T-helper 2 cell treated with Interferon-gamma antibody and Interleukin-4, amounts not matched to agents 5 μg/mL and 100 μg/mL, for 36 hours (primary cell): ENCODE measurements around the gene DOCK11.

Source experiments
- DNase-seq: peaks from one replicate; pipeline ENCODE4 v3.0.0; 2021; ENCODE audit warnings: low spot score
- H3K27ac Mint-ChIP-seq: one replicate; pipeline ENCODE4 v1.8.0; 2021; ENCODE audit warnings: mild to moderate bottlenecking, mixed read lengths
- H3K27me3 Mint-ChIP-seq: one replicate; pipeline ENCODE4 v1.8.0; 2021; ENCODE audit warnings: low read depth, mixed read lengths
- H3K36me3 Mint-ChIP-seq: one replicate; pipeline ENCODE4 v1.8.0; 2021; ENCODE audit warnings: low read depth, mixed read lengths
- H3K4me1 Mint-ChIP-seq: one replicate; pipeline ENCODE4 v1.8.0; 2021; ENCODE audit warnings: low read depth, mixed read lengths
- H3K4me3 Mint-ChIP-seq: one replicate; pipeline ENCODE4 v1.8.0; 2022; ENCODE audit warnings: mild to moderate bottlenecking, moderate library complexity, mixed read lengths
- H3K9me3 Mint-ChIP-seq: one replicate; pipeline ENCODE4 v1.8.0; 2021; ENCODE audit warnings: mixed read lengths

Gene DOCK11

DNA sequence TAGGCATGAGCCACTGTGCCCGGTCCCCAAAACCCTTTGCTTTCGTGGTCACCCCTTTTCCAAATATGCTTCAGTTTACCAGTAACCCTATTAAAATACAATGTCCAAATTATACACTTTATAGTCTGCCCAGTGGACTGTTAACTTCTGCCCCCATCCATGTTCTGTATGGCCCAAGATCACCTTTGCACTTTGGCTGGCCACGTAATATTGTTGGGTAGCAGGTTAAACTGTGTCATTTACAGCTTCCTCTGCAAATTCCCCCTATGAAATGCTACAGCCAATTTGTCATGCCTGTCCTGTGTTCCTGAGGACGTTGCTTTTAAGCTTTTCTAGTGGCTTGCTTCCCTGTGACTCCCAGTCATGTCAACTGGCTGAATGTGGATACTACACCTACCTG is 130.7 kb downstream of the DOCK11 start:
- Mint-ChIP-seq H3K36me3 (peaks cover 15% of the 10 kb centered on the region), H3K4me1 (no peaks in the 10 kb centered on the region), H3K27me3 (no peaks in the 10 kb centered on the region), H3K27ac (no peak overlapping the region), H3K4me3 (no peak overlapping the region), H3K9me3 (no peaks in the 10 kb centered on the region)
- DNase-seq: no peak

DNA sequence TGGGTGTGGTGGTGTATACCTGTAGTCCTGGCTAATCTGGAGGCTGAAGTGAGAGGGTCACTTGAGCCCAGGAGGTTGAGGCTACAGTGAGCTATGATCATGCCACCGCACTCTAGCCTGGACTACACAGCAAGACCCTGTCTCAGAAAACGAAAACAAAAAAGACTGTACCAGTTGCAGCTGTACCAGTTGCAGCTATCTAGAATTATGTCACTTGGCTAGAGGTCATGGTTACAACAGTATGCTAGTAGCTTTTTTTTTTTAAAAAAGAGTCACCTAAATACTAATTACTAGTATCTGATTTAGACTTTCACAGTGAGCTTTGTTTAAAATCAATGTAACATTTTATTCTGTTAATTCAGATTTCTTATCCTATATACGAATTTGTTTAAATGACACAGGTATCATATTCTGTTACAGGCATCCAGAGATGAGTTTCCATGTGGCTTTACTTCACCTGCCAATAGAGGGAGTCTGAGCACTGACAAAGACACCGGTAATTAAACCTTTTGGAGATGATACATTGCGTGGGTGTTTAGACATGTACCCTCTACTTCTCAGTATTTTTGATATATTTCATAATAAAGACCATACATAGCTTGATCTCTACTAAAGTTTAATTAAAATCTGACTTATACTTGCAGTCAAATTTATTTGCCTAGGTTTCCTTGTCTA is 131.6 kb downstream of the DOCK11 start:
- Mint-ChIP-seq H3K4me1 (no peaks in the 10 kb centered on the region), H3K4me3 (no peak overlapping the region), H3K9me3 (no peaks in the 10 kb centered on the region), H3K27me3 (no peaks in the 10 kb centered on the region), H3K27ac (no peak overlapping the region), H3K36me3 (peaks cover 20% of the 10 kb centered on the region)
- no peak for DNase-seq

DNA sequence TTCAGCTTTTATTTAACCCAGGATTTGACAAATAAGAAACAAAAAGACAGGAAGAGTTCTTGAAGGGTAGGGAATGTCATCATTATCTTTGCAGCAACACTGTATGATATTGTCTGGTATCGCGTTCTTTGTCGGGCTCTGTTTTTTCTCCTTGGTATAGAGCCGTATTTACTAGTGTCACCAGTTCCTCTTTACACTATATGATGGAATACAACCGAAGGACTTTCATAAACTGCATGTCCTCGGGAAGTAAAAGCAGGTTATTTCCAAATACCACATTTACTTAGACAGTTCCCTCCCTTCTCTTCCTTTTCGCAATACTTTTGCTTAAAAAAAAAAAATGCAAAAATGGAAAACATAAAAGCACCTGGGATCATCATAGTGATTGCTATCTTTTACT is 135.2 kb downstream of the DOCK11 start:
- peaks cover 42% of the 10 kb centered on the region for H3K36me3 Mint-ChIP-seq
- no peaks in the 10 kb centered on the region for H3K9me3 Mint-ChIP-seq
- H3K4me3 Mint-ChIP-seq: no peak overlapping the region
- H3K27ac Mint-ChIP-seq: no peak overlapping the region
- no peak for DNase-seq
- H3K27me3 Mint-ChIP-seq: no peaks in the 10 kb centered on the region
- no peaks in the 10 kb centered on the region for H3K4me1 Mint-ChIP-seq

DNA sequence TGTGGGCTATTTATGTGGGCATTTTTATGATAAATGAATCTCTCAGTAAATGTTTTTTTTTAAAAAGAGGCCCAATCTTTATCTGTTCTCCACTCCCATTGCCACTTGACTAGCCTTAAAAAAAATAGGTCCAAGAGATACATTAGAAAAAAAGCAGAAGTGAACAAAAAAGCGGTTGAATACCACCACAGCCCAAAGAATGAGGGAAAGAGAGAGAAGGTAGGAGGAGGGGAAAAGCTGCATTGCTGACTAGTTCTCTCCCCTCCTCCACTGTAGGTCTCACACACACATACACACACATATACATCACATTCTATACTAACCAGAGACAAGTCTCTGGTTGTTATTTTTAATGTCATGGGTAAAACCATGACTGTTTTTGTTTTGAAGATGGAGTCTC is 136.0 kb downstream of the DOCK11 start:
- H3K4me1 Mint-ChIP-seq: no peaks in the 10 kb centered on the region
- no peaks in the 10 kb centered on the region for H3K9me3 Mint-ChIP-seq
- DNase-seq: no peak
- peaks cover 38% of the 10 kb centered on the region for H3K36me3 Mint-ChIP-seq
- no peak overlapping the region for H3K27ac Mint-ChIP-seq
- H3K4me3 Mint-ChIP-seq: no peak overlapping the region
- H3K27me3 Mint-ChIP-seq: no peaks in the 10 kb centered on the region

DNA sequence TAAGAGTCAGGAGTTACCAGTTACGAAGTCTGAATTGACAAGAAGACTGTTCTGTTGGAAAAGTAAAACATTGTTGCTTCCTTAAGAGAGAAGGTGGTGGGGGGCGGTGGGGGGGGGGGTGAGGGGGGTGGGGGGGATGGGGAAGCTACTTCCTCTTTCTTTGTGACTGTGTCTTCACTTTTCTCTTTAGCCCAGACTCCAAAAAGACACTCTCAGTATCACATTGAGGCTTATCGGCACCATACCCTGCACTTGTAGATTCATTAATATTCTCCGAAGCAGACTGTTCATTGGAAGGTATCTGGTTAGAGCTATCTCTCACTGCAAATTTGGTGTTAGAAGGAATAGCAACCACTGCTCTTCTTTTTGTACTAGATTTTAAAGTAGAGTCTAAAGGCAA is 137.2 kb downstream of the DOCK11 start:
- Mint-ChIP-seq H3K4me3 (no peak overlapping the region), H3K9me3 (no peaks in the 10 kb centered on the region), H3K36me3 (peaks cover 33% of the 10 kb centered on the region), H3K4me1 (no peaks in the 10 kb centered on the region), H3K27ac (no peak overlapping the region), H3K27me3 (no peaks in the 10 kb centered on the region)
- no peak for DNase-seq

DNA sequence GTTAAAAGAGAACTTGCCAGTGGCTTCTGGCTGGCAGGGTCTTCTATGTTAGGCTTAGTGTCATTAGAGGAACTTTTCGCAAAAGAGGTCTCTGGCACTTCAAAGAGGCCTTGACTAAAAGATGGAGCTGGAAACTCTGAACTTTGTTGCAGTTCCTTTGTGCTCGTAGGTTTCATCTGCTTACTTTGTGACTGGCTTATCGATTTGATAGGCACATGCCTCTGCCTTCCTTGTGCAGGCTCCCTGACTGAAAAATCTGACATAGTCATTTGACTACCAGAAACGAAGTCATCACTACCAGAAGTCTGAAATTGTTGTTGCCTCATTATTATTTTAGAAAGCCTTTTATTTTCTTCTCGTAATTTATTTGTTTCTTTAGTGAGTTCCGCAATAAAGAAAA is 137.9 kb downstream of the DOCK11 start:
- Mint-ChIP-seq H3K4me3 (no peak overlapping the region), H3K4me1 (no peaks in the 10 kb centered on the region), H3K27ac (no peak overlapping the region), H3K36me3 (peaks cover 36% of the 10 kb centered on the region), H3K27me3 (no peaks in the 10 kb centered on the region), H3K9me3 (no peaks in the 10 kb centered on the region)
- DNase-seq: no peak

DNA sequence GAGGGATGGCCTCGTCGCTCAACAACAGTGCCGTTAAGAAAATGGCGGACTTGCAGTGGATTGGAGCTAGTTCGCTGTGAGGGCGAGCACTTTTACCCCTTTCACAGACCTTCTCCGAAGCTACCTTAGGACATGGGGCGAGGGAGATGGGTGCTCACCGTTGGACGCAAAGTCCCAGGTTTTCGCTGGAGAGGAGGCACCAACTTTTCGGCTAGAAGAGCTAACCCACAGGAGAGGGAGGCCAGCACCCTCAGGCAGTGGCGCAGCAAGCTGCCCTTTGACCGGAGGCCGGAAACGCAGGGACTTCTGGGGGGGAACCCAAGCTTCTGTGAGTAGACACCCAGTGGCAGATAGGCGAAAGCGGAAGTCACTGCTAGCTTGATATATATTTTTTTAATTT is 138.7 kb downstream of the DOCK11 start:
- no peak overlapping the region for H3K4me3 Mint-ChIP-seq
- DNase-seq: no peak
- no peaks in the 10 kb centered on the region for H3K27me3 Mint-ChIP-seq
- H3K4me1 Mint-ChIP-seq: no peaks in the 10 kb centered on the region
- H3K9me3 Mint-ChIP-seq: no peaks in the 10 kb centered on the region
- H3K36me3 Mint-ChIP-seq: peaks cover 36% of the 10 kb centered on the region
- no peak overlapping the region for H3K27ac Mint-ChIP-seq

DNA sequence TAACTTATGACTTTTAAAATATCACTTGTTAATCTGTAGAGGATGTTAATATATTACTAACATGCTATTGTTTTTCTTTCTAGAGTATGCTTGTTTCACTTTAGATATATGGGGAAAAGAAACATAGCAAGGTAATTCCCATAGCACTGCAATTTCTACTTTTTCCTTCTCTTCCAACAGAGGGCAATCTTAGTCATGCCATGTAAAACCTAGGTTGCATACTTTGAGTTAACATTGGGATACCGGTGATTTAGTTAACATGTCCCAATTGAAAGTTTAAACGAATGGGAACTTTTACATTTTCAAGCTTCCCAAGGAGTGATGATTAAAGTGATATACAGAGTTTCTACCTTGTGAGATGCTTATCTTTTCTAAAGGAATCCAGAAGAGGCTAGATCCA is 142.4 kb downstream of the DOCK11 start:
- Mint-ChIP-seq H3K9me3 (no peaks in the 10 kb centered on the region), H3K4me3 (no peak overlapping the region), H3K36me3 (peaks cover 34% of the 10 kb centered on the region), H3K27me3 (no peaks in the 10 kb centered on the region), H3K4me1 (no peaks in the 10 kb centered on the region), H3K27ac (no peak overlapping the region)
- no peak for DNase-seq

DNA sequence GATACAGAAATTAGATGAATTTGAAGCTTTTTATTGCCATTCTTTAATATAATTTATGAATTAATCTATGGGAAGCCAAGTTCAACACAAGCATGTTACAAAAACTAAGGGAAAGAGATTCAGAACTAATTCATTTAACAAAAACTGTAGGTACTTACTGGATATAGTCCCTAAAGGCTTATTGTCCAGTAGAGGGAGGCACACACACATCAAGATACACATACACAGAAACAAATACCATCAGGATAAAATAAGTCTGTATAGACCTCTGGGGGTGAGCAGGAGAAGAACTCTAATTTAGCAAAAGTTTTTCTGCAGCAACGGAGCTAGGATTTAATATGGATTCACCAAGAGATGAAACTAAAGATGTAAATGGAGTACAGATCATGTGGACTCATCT is 148.8 kb downstream of the DOCK11 start:
- H3K4me1 Mint-ChIP-seq: no peaks in the 10 kb centered on the region
- no peak for DNase-seq
- no peaks in the 10 kb centered on the region for H3K9me3 Mint-ChIP-seq
- H3K36me3 Mint-ChIP-seq: peaks cover 38% of the 10 kb centered on the region
- no peaks in the 10 kb centered on the region for H3K27me3 Mint-ChIP-seq
- no peak overlapping the region for H3K4me3 Mint-ChIP-seq
- H3K27ac Mint-ChIP-seq: no peak overlapping the region

DNA sequence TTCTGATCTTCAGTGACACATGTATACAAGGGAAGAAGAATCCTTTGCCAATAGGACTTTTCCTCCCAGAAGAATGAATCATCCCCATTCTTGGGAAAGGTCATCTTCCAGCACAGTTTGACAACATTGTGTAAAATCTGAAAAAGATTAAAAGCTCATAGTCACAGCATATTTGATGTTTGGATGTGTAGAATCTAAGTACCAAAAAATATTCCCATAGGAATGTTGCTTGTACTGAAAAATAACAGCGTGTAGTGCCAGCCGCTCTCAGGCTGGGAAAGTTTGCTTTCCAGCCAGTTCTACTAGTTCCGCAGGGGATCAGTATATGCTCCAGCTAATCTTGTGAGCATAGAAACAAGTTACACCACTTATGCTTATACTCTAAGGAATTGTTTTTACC is 157.1 kb downstream of the DOCK11 start:
- Mint-ChIP-seq H3K4me3 (no peak overlapping the region), H3K36me3 (peaks cover 29% of the 10 kb centered on the region), H3K27me3 (no peaks in the 10 kb centered on the region), H3K27ac (no peak overlapping the region), H3K4me1 (no peaks in the 10 kb centered on the region), H3K9me3 (no peaks in the 10 kb centered on the region)
- no peak for DNase-seq

DNA sequence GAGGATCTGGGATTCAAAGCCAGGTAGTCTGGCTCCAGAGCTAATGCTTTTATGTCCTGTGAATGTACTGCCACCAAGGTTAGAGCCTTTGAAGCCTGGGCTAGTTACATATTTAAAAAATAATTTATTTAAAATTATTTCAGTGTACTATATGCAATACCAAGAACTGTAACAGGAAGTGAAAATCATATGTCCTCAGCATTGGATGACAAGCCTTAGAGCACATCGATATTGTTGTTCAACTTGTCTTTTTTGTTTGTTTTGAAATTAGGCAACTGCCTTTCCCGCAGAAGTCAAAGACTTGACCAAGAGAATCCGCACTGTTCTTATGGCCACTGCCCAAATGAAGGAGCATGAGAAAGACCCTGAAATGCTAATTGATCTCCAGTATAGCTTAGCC is 158.7 kb downstream of the DOCK11 start:
- DNase-seq: no peak
- no peaks in the 10 kb centered on the region for H3K4me1 Mint-ChIP-seq
- no peak overlapping the region for H3K4me3 Mint-ChIP-seq
- peaks cover 25% of the 10 kb centered on the region for H3K36me3 Mint-ChIP-seq
- H3K27me3 Mint-ChIP-seq: no peaks in the 10 kb centered on the region
- H3K9me3 Mint-ChIP-seq: no peaks in the 10 kb centered on the region
- H3K27ac Mint-ChIP-seq: no peak overlapping the region

DNA sequence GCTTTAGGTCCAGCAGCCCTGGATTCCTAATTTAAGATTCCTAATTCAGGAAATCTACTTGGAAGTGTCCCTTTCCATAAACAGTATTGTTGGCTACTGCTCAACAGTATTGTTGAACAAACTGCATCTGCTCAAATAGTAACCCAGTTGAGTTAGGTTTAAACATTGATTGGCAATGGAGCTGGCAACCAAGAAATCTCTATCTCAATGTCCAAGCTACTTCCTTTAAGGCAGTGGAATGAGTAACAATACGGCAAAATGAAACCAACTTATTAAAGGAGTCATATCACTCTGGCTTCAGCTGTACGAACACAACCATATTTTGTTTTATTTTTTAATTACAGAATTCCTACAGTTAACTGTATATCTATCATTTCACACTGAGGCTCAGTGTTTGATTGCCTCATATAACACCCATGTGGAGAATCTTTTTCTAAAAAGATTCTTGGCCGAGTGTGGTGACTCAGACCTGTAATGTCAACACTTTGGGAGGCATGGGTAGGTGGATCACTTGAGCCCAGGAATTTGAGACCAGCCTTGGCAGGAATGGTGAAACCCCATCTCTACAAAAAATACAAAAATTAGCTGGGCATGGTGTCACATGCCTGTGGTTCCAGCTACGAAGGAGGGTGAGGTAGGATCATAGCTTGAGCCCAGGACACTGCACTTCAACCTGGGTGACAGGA is 160.1 kb downstream of the DOCK11 start:
- peaks cover 25% of the 10 kb centered on the region for H3K36me3 Mint-ChIP-seq
- H3K27me3 Mint-ChIP-seq: no peaks in the 10 kb centered on the region
- DNase-seq: no peak
- no peaks in the 10 kb centered on the region for H3K9me3 Mint-ChIP-seq
- H3K4me1 Mint-ChIP-seq: no peaks in the 10 kb centered on the region
- no peak overlapping the region for H3K27ac Mint-ChIP-seq
- H3K4me3 Mint-ChIP-seq: no peak overlapping the region

DNA sequence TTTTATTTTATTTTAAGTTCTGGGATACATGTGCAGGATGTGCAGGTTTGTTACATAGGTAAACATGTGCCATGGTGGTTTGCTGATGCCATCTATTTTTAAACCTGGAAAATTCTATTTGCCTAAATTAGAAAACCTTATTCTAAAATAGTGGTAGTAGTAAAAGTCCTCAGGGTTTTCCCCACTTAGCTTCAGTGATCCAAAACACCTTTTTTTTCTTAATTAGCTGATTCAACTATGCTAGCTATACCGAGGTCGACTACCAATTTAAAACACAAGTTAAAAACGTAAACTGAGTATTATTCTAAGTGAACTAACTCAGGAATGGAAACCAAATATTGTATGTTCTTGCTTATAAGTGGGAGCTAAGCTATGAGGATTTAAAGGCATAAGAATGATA is 161.8 kb downstream of the DOCK11 start:
- no peaks in the 10 kb centered on the region for H3K4me1 Mint-ChIP-seq
- no peak for DNase-seq
- H3K9me3 Mint-ChIP-seq: no peaks in the 10 kb centered on the region
- H3K27me3 Mint-ChIP-seq: no peaks in the 10 kb centered on the region
- no peak overlapping the region for H3K27ac Mint-ChIP-seq
- peaks cover 29% of the 10 kb centered on the region for H3K36me3 Mint-ChIP-seq
- H3K4me3 Mint-ChIP-seq: no peak overlapping the region

DNA sequence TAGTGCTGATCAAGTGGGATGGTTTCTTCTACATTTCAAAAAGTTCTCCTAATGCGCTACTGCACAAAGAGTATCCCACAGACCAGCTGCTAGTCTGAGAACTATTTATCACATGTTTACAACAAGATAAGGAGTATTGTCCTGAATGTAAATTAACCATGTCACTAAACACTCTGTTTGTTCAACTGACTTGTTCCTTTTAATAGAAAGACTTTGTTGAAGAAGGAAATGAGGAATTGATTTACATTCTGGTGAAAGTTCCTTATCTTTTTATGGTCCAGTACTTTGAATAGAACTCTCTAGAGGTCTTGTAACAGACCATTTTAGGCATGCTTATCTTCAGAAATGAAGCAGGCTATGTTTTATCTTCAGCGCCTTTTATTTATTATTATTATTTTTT is 164.5 kb downstream of the DOCK11 start:
- Mint-ChIP-seq H3K4me1 (no peaks in the 10 kb centered on the region), H3K4me3 (no peak overlapping the region), H3K27me3 (no peaks in the 10 kb centered on the region), H3K27ac (no peak overlapping the region), H3K36me3 (peaks cover 31% of the 10 kb centered on the region), H3K9me3 (no peaks in the 10 kb centered on the region)
- no peak for DNase-seq

DNA sequence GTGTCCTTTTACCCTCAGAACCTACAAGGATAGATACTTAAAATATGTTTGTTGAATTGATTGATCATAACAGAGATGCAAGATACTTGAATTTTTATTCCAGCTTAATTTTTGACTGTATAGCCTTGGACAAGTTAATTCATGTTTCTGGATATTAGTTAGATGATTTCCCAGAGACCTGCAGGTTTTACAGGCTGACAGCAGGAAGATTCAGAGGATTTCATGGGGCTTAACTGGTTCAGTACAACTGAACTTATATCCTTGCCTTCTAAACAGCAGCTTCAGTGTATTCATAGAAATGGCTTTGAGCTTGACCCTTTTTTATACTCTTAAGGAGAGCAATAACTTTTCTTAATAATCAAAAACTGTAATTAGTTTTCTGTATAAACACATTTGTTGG is 169.6 kb downstream of the DOCK11 start:
- H3K36me3 Mint-ChIP-seq: peaks cover 39% of the 10 kb centered on the region

More for the DNA sequence above, 169.6 kb downstream of the DOCK11 start:
- no peaks in the 10 kb centered on the region for H3K27me3 Mint-ChIP-seq
- no peaks in the 10 kb centered on the region for H3K9me3 Mint-ChIP-seq
- no peaks in the 10 kb centered on the region for H3K4me1 Mint-ChIP-seq
- no peak overlapping the region for H3K4me3 Mint-ChIP-seq
- no peak for DNase-seq
- H3K27ac Mint-ChIP-seq: no peak overlapping the region
